Measurements from ENCODE around the gene RBM27. TPM values are rescaled to one million over a fixed set of nuclear protein-coding genes. Genes with fewer than 3 reads are reported as not detected.
A peak's percentile ranks its signal among the peaks of the same experiment; 100 is the strongest.
"Not testable (repeated sequence)": the region's sequence is repeated elsewhere in the genome, so short reads cannot be mapped to it uniquely, and the experiment has no call there.

Gene RBM27
- total RNA-seq, 4 donors from 2014 or later = 14.9 to 38.9 (median 17.3) TPM

- no peak for TF ChIP-seq CTCF (IDR thresholded peaks at IDR 0.05)
- no peak for ATAC-seq (ENCODE audit: low FRiP score)
- no peak for DNase-seq (ENCODE audit: low spot score)
Measured at GRCh38 chr5:146196459-146197048, 6.9 kb upstream of the RBM27 start.

GRCh38 chr5:146199176-146199815, 4.1 kb upstream of the RBM27 start:
- no peak for ATAC-seq (ENCODE audit: low FRiP score)
- TF ChIP-seq CTCF (IDR thresholded peaks at IDR 0.05) = no peak
- no peak for DNase-seq (ENCODE audit: low spot score)

GRCh38 chr5:146201795-146202194, 1.6 kb upstream of the RBM27 start:
- not testable (repeated sequence) for DNase-seq (ENCODE audit: low spot score); ATAC-seq (ENCODE audit: low FRiP score)

GRCh38 chr5:146203872-146204192, 427 bp downstream of the RBM27 start:
- peak; percentile 30 for ATAC-seq (ENCODE audit: low FRiP score)

GRCh38 chr5:146205499-146206202, 2.2 kb downstream of the RBM27 start:
- DNase-seq (ENCODE audit: low spot score) (no peak), ATAC-seq (ENCODE audit: low FRiP score) (no peak)
- no peak for TF ChIP-seq CTCF (IDR thresholded peaks at IDR 0.05)

More at GRCh38 chr5:146203872-146204192, 427 bp downstream of the RBM27 start:
- no peak for TF ChIP-seq CTCF (IDR thresholded peaks at IDR 0.05)
- DNase-seq (ENCODE audit: low spot score) = no peak

GRCh38 chr5:146206257-146206656, 2.9 kb downstream of the RBM27 start:
- TF ChIP-seq CTCF (IDR thresholded peaks at IDR 0.05) = no peak
- no peak for DNase-seq (ENCODE audit: low spot score)
- no peak for ATAC-seq (ENCODE audit: low FRiP score)

GRCh38 chr5:146208916-146209522, 5.6 kb downstream of the RBM27 start:
- no peak for ATAC-seq (ENCODE audit: low FRiP score)
- no peak for DNase-seq (ENCODE audit: low spot score)
- TF ChIP-seq CTCF (IDR thresholded peaks at IDR 0.05) = no peak

Data from omental fat pad (tissue), 4 donors.